GM18870 (cell line): Measurements from ENCODE around the gene CEP57.

Experiments used
- ATAC-seq: cut with Tn5 transposase; IDR thresholded peaks from one replicate; pipeline ENCODE4 v1.9.1; 2021; ENCODE audit warnings: moderate library complexity; ENCODE audit not compliant: unreplicated experiment

The CEP57 gene

GRCh38 chr11:95790123-95790932 is at the start of gene CEP57:
TSS of gene CEP57 (plus strand) at chr11:95790498. CDS start at chr11:95790699, 201 bp downstream.
- ATAC-seq, result peak; percentile 73

- ATAC-seq, result no peak
Observed at GRCh38 chr11:95750101-95750500, 40.2 kb upstream of the CEP57 start.

- no peak for ATAC-seq
Observed at GRCh38 chr11:95751515-95751914, 38.8 kb upstream of the CEP57 start.

GRCh38 chr11:95760941-95761340 is 29.4 kb upstream of the CEP57 start:
- ATAC-seq, result no peak

- ATAC-seq, result no peak
Observed at GRCh38 chr11:95762534-95762933, 27.8 kb upstream of the CEP57 start.

GRCh38 chr11:95764267-95764898 is 25.9 kb upstream of the CEP57 start:
- no peak for ATAC-seq

- ATAC-seq, result no peak
Observed at GRCh38 chr11:95766701-95767100, 23.6 kb upstream of the CEP57 start.

GRCh38 chr11:95767498-95767897 is 22.8 kb upstream of the CEP57 start:
- no peak for ATAC-seq

GRCh38 chr11:95768521-95768920 is 21.8 kb upstream of the CEP57 start:
- ATAC-seq, result no peak

GRCh38 chr11:95776859-95777258 is 13.4 kb upstream of the CEP57 start:
- no peak for ATAC-seq

- ATAC-seq, result no peak
Observed at GRCh38 chr11:95778699-95779098, 11.6 kb upstream of the CEP57 start.

- no peak for ATAC-seq
Observed at GRCh38 chr11:95780544-95780943, 9.8 kb upstream of the CEP57 start.

GRCh38 chr11:95788921-95789505 is 1.3 kb upstream of the CEP57 start:
- no peak for ATAC-seq

GRCh38 chr11:95789506-95790122 is 684 bp upstream of the CEP57 start, which contains the start of gene FAM76B:
TSS of gene FAM76B (minus strand) at chr11:95789782. CDS start at chr11:95789478, 304 bp downstream.
- ATAC-seq, result peak; percentile 68

GRCh38 chr11:95790933-95791708 is 823 bp downstream of the CEP57 start:
- no peak for ATAC-seq

- no peak for ATAC-seq
Observed at GRCh38 chr11:95791709-95792033, 1.4 kb downstream of the CEP57 start.

GRCh38 chr11:95792200-95792599 is 1.9 kb downstream of the CEP57 start:
- no peak for ATAC-seq

GRCh38 chr11:95792700-95793099 is 2.4 kb downstream of the CEP57 start:
- ATAC-seq, result no peak

- no peak for ATAC-seq
Observed at GRCh38 chr11:95793116-95793515, 2.8 kb downstream of the CEP57 start.

- no peak for ATAC-seq
Observed at GRCh38 chr11:95794086-95794485, 3.8 kb downstream of the CEP57 start.
